SK-N-SH (cell line): ENCODE data around the gene CNIH3.

Experiments used
- EP300 ChIP-seq, 2 experiments: IDR thresholded peaks; 2 replicates each; pipeline versions ENCODE4 v1.4.0 to v1.6.1; 2012; ENCODE audit warnings: borderline replicate concordance in 1 of 2, low read depth in 1 of 2, low read length in 1 of 2
- EZH2phosphoT487 ChIP-seq: fragments of 200-600 bp; sonication (generic); IDR thresholded peaks from 2 replicates; pipeline ENCODE4 v1.6.1; 2017; ENCODE audit warnings: low read depth, mixed run types, mild to moderate bottlenecking, antibody characterized with exemption, moderate library complexity, borderline replicate concordance
- FOXM1 ChIP-seq: IDR thresholded peaks from 2 replicates; pipeline ENCODE4 v1.4.0; 2012; ENCODE audit warnings: low read depth, mild to moderate bottlenecking
- JUND ChIP-seq: IDR thresholded peaks from 2 replicates; pipeline ENCODE4 v1.4.0; 2012
- POLR2AphosphoS5 ChIP-seq: IDR thresholded peaks from 2 replicates; pipeline ENCODE4 v1.6.1; 2012; ENCODE audit warnings: low read depth, low read length
- RFX5 ChIP-seq: IDR thresholded peaks from 2 replicates; pipeline ENCODE4 v1.6.1; 2012; ENCODE audit warnings: mild to moderate bottlenecking, improper control_type of control experiment, low read length
- RXRA ChIP-seq: IDR thresholded peaks from 2 replicates; pipeline ENCODE4 v1.4.0; 2012; ENCODE audit warnings: low read depth, mild to moderate bottlenecking, borderline replicate concordance
- TF ChIP-seq, protein P1 (sequence below): fragments of 200-600 bp; sonication (generic); IDR thresholded peaks from 2 replicates; pipeline ENCODE4 v1.6.1; 2017; ENCODE audit warnings: antibody characterized with exemption, mild to moderate bottlenecking, moderate library complexity
- TF ChIP-seq, protein P2 (sequence below): IDR thresholded peaks from 2 replicates; pipeline ENCODE4 v1.4.0; 2012; ENCODE audit warnings: low read depth
- TF ChIP-seq, protein P3 (sequence below): IDR thresholded peaks from 2 replicates; pipeline ENCODE4 v1.6.1; 2012; ENCODE audit warnings: mild to moderate bottlenecking, low read depth, low read length, moderate library complexity

- TF ChIP-seq, protein P1, sequence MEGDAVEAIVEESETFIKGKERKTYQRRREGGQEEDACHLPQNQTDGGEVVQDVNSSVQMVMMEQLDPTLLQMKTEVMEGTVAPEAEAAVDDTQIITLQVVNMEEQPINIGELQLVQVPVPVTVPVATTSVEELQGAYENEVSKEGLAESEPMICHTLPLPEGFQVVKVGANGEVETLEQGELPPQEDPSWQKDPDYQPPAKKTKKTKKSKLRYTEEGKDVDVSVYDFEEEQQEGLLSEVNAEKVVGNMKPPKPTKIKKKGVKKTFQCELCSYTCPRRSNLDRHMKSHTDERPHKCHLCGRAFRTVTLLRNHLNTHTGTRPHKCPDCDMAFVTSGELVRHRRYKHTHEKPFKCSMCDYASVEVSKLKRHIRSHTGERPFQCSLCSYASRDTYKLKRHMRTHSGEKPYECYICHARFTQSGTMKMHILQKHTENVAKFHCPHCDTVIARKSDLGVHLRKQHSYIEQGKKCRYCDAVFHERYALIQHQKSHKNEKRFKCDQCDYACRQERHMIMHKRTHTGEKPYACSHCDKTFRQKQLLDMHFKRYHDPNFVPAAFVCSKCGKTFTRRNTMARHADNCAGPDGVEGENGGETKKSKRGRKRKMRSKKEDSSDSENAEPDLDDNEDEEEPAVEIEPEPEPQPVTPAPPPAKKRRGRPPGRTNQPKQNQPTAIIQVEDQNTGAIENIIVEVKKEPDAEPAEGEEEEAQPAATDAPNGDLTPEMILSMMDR = no peak
- TF ChIP-seq POLR2AphosphoS5 (no peak), JUND (no peak), RFX5 (no peak), EZH2phosphoT487 (no peak), EP300 (IDR thresholded peaks at IDR 0.05; ENCODE audit: borderline replicate concordance in 1 of 2, low read depth in 1 of 2, low read length in 1 of 2) (no peak), RXRA (no peak), FOXM1 (no peak)
- TF ChIP-seq, protein P2, sequence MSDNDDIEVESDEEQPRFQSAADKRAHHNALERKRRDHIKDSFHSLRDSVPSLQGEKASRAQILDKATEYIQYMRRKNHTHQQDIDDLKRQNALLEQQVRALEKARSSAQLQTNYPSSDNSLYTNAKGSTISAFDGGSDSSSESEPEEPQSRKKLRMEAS = no peak
- TF ChIP-seq, protein P3, sequence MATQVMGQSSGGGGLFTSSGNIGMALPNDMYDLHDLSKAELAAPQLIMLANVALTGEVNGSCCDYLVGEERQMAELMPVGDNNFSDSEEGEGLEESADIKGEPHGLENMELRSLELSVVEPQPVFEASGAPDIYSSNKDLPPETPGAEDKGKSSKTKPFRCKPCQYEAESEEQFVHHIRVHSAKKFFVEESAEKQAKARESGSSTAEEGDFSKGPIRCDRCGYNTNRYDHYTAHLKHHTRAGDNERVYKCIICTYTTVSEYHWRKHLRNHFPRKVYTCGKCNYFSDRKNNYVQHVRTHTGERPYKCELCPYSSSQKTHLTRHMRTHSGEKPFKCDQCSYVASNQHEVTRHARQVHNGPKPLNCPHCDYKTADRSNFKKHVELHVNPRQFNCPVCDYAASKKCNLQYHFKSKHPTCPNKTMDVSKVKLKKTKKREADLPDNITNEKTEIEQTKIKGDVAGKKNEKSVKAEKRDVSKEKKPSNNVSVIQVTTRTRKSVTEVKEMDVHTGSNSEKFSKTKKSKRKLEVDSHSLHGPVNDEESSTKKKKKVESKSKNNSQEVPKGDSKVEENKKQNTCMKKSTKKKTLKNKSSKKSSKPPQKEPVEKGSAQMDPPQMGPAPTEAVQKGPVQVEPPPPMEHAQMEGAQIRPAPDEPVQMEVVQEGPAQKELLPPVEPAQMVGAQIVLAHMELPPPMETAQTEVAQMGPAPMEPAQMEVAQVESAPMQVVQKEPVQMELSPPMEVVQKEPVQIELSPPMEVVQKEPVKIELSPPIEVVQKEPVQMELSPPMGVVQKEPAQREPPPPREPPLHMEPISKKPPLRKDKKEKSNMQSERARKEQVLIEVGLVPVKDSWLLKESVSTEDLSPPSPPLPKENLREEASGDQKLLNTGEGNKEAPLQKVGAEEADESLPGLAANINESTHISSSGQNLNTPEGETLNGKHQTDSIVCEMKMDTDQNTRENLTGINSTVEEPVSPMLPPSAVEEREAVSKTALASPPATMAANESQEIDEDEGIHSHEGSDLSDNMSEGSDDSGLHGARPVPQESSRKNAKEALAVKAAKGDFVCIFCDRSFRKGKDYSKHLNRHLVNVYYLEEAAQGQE = no peak
Observed at GRCh38 chr1:224676551-224676950, 60.4 kb downstream of the CNIH3 start.
